ENCODE data around the gene PPP3CA.
"Not testable (repeated sequence)": the region's sequence is repeated elsewhere in the genome, so short reads cannot be mapped to it uniquely, and the experiment has no call there.

PPP3CA gene

DNA sequence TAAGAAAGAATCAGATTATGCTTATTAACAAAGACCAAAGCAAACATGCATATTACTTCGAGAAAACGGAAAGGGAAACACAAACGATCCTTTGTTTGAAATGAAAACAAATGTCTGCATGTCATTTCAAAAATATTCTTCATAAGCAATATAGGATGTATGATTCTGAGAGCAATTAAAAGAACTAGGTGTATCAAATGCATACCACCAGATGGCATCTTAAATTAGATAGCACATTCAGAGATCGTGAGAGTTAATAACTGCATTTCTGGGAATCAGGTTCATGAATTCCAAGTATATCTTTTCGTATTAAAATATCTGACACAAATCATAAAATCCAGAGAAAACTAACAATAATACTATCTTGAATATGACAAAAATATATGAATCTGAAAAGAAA, 159.5 kb downstream of the PPP3CA start:
- DNase-seq (ENCODE audit: extremely low spot score, insufficient read length, low read depth) (no peak), FAIRE-seq (peak; percentile 9)

DNA sequence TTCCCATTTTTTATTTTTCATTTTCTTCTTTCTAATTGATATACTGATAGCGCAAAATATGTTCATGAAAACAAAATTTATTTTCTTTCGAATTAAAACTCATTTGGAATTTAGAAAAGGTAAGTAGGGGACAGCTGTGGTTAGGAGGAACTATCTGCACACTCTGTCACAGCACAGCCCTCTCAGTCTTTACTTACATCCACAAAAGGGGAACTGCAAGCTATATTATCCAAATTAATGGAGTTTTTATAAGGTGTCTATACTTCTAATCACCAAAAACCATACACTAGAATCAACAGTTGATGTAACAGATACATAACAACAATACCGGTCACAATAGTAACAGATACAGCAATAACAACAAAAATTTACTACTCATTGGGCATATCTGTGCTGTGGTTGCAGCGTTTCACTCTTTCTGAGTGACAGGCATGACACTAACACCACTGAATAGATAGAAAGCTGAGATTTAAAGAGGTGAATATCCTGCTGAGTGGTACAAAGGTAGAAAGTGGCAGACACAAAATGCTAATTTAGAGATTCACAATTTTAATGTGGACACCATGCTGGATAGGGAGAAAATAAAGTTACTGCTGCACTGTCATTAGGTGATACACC, 160.7 kb downstream of the PPP3CA start:
- no peak for FAIRE-seq

DNA sequence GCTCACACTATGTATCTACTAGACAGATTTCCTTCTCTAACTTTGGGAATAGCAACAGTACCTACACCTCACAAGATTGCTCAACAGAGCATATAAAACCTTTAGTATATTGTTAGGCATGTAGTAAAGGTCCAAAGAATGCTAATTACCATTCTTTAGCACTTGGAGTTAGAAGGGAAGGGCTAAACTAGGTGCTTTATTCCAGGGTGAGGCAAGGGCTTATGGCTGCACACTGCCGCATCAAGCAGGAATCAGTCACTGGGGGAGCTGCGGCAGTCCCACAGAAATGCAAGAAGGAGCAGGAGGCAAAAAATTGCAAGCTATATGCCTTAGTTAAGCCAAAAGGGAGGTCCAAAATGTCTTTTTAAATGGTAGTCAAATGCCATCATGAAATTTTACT, 162.7 kb downstream of the PPP3CA start:
- FAIRE-seq (no peak), DNase-seq (ENCODE audit: extremely low spot score, insufficient read length, low read depth) (no peak)

More for the DNA sequence above, 160.7 kb downstream of the PPP3CA start:
- DNase-seq (ENCODE audit: extremely low spot score, insufficient read length, low read depth) = no peak

DNA sequence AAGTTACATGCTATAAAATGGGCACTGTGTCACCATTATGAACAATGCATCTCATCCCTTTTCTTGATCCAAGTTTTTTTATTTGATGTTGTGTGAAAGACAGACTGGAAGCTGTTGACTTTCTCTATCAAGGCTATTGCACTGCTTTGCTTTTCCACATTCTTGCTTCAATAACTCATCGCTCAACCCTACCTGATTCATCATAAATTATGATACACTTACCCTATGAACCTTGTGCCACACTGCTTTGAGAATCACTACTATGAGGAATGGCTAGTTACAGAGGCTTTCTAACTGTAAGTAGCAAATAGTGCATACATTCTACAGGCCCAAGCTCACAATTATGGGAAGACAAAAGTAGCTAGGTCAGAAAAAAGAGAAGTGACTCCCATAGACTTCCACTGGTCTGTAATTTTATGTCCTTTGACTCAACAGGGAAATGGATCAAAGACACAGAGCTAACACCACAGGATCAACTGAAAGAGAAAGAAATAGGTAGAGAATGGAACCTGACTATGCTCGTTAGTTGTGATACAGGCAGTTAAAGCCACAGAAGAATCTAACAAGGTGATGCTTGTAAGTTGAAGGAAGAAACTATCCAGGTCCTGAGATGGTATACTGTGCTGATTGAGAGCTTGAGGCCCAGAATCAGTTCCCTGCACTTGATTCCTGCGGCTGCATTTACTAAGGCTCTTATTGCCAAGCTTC, 163.5 kb downstream of the PPP3CA start:
- DNase-seq (ENCODE audit: extremely low spot score, insufficient read length, low read depth) = no peak
- peak; percentile 38 for FAIRE-seq

DNA sequence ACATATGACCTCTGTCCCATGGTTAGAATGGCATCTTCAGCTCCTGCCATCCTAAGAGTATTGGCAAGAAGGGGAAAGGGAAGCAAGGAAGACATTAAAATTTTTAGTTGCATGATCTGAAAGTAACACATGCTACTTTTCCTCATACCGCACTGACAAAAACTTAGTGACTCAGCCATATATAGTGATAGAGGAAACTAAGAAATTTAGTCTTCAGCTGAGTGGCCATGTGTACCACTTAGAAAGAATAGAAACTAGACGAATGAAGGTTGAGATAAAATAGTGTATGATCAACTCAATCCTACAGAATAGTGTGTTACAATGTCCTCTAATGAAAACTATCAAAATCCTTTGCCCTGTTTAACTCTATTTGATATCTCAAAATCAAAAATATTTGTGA, 164.1 kb downstream of the PPP3CA start:
- DNase-seq (ENCODE audit: extremely low spot score, insufficient read length, low read depth) = no peak
- FAIRE-seq = no peak

DNA sequence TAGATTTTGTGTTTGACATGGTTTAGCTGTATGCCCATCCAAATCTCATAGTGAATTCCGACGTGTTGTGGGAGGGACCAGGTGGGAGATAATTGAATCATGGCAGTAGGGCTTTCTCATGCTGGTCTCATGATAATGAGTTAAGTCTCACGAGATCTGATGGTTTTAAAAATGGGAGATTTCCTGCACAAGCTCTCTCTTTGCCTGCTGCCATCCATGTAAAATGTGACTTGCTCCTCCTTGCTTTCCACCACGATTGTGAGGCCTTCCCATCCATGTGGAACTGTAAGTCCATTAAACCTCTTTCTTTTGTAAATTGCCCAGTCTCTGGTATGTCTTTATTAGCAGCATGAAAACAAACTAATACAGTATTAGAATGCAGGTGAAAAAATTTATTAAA, 164.6 kb downstream of the PPP3CA start:
- not testable (repeated sequence) for FAIRE-seq; DNase-seq (ENCODE audit: extremely low spot score, insufficient read length, low read depth)

DNA sequence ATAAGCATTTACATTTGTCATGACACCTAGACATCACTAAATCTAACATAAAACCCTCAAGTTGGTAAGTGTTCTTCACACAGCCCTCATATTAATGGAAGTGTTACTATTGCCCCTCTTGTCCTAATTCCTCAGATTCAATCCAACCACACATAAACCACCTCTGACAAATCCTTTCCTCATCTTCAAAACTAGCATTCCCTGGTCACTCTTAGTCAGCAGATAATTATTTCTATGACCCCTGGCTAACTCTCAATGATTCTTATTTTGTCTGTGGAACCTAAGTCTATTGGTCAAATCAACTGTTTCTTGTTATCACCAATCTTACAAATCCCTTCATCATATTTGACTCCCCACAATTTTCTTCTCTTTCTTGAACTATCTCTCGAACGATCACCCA, 168.6 kb downstream of the PPP3CA start:
- FAIRE-seq (no peak), DNase-seq (ENCODE audit: extremely low spot score, insufficient read length, low read depth) (no peak)

DNA sequence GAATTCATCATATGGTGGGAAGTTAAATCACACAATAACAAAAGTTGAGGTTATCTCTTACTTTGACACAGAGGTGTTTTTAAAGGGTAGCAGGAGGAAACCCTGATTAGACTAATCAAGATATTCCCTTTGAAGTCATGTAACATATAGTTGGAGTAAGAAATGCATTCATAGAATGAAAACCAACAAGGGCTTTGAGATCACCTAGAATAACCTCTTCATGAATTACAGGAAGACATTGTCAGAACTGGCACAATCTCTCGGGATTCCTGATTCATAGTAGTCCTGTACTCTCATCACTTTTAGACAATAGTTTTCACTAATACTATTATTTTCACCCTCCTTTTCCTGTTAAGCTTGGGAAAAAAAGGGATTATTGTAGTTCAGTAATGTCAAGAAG, 170.2 kb downstream of the PPP3CA start:
- FAIRE-seq = no peak
- DNase-seq (ENCODE audit: extremely low spot score, insufficient read length, low read depth) = no peak

DNA sequence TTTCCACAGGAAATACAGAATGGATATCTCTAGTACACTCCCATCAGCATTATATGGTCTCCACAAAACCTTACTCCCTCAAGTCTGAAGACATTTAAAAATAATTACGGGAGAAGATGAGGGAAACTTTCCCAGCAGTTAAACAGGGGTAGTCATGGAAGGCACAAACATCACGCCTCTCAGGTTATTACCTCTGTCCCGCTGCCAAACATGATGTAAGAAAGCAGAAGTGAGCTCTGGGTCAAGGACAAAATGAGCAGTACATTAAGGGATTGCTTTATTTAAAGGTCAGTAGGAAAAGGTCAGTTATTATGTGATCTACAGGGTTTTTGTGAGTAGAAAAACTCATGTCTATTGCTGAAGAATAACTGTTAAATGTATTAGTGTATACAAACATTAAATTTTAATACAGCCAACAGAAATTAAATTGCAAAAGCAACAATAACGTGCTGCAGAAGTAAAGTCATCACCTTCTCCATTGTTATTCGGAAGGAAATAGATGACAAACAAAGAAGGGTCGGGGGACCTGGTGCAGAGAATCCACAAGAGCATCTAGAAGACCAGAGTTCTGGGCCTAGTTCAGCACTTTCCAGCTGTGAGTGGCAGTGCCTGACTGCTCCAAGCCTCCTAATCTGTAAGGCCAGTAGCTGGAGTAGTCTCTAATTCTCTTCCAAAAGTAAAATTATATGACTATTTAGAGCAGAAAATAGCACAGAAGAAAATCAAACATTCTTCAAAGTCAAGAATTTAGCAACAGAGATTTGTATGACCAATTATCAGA, 171.2 kb downstream of the PPP3CA start:
- no peak for DNase-seq (ENCODE audit: extremely low spot score, insufficient read length, low read depth)
- FAIRE-seq = no peak

DNA sequence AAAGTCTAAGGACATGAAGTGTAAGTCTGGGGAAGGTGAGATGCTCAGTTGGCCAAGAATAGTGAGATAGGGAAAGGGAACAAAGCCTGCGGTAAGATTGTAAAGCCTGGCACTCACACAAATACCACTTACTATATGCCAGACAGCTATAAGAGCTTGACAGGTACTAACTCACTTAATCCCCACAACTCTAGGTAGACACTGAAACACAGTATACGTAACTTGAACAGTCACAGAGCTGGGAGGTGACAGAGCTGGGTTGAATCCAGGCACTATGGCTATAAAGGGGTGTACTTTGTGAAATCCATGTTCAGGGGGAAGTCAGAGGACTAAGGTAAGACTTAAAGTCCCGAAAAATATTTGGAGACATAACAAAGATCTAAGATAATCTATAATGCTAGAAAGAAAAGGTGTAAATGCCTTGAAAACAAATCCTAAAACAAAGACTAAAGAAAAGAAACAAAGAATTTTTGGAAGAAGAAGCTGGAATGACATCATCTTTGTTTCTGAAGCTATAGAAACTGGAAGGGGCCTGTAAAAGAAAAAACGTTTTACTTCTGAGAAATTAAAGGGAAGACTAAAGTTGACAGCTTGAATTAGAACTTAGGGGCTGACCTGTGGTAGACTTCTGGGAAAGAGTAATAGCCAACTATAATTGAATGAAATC, 172.5 kb downstream of the PPP3CA start:
- FAIRE-seq (no peak), DNase-seq (ENCODE audit: extremely low spot score, insufficient read length, low read depth) (no peak)

DNA sequence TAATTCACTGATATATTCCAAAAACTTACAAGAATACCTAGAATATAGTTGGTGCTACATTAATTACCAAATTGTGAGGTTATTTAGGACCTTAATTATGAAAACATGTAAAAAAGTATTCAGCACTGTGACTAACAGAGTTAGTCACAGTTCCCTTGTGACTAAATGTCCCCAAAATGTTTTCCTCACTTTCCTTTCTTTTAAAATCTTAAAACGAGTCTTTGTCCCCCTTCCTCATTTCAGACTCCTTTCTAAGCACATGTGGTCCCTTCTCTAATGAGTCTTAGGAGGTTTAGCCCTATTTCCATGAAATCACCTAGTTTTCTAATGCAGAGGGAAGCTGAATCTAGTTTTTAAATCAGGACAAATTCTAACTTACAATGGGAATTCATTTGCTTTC, 175.0 kb downstream of the PPP3CA start:
- FAIRE-seq (no peak), DNase-seq (ENCODE audit: extremely low spot score, insufficient read length, low read depth) (no peak)

DNA sequence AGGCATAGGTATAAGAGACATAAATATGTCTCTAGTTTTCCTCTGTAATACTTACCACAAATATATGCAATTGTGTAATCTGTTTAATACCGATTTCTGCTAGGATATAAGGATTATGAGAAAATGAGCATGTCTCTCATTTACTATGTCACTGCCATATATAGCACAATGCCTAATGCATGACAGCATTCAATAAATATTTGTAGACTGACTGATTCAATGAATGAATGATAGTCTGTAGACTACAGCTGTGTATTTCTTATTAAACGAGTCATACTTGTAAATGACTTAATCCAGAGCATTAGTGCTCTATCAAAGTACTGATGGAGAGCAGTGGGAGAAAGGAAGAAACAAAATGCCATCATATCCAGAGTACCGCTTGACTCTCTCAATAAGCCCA, 175.6 kb downstream of the PPP3CA start:
- DNase-seq (ENCODE audit: extremely low spot score, insufficient read length, low read depth) (no peak), FAIRE-seq (no peak)

DNA sequence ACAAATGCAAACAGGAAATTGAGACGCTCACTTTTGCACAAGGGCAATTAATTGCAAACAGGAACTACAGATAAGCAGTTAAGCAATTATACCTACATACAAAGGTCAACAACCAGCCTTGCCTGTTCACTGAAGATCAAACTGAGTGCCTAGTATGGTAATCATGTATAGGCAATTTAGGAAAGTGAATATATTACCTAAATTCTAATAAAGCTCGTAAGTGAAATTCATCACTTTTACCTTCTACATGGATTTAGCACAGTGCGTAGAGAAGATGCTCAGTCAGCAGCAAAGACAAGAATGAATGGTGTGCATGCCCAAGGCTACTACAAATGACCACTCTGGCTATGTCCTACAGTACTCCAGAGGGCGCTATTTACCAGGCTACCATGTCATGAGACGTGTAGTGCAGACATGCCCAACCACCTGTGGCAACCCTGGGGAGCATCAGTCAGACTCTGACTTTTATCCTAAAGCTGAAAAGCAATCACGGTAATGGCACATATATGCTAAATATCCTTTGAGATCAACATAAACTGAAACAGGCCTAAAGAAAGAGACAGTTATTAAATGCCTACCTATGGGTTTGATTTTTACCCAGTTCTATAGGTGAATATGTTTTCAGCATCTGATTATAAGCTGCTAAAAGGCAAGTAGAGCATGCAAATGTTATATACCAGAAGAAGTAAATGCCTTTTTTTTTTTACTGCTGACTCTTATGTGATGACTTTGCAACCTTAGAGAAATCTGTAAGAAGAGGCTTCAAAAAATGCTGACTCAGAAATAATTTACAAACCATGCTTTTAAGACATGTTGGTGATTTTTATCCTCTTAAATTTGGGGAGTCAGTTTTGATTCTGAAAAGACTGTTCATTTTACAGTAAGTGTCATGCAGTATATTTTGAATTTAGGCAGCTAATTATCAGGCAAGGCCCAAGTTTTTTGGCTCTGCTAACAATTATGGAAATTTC, 178.0 kb downstream of the PPP3CA start:
- FAIRE-seq = peak; percentile 89
- peak; percentile 1 for DNase-seq (ENCODE audit: extremely low spot score, insufficient read length, low read depth)

DNA sequence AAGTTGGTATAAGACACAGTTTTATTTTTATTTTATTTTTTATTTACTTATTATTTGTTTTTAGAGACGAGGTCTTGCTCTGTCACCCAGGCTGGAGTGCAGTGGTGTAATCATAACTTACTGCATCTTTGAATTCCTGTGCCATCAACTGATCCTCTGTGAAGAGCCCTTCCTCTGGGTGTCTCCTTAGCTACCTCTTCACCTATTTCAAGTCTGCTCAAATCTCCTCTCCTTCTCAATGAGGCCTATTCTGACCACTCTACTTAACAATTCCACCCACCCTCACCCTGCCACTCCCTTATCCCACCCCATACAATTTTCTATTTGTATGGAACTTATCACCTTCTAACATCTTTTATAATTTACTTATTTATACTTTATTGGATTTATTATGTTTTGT, 183.4 kb downstream of the PPP3CA start:
- DNase-seq (ENCODE audit: extremely low spot score, insufficient read length, low read depth) = no peak
- FAIRE-seq = no peak

DNA sequence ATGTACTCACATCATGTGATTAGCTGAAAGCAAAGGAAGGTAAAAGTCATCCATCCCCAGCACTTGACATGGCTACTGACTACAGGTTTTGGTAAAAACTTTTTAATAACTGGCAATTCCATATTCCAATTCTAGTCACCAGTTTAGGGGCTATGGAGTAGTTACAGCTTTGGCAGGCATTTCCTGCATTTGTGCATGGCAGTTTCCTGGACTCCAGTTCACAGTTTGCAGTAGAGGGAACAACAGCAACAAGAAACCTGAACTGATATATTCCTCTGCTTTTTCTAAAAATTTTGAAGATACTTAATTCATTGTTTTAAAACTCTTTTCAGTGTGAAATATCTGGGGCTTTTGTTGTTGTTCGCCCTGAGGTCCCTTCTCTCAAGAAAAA, 184.3 kb downstream of the PPP3CA start:
- DNase-seq (ENCODE audit: extremely low spot score, insufficient read length, low read depth) (no peak), FAIRE-seq (peak; percentile 18)

DNA sequence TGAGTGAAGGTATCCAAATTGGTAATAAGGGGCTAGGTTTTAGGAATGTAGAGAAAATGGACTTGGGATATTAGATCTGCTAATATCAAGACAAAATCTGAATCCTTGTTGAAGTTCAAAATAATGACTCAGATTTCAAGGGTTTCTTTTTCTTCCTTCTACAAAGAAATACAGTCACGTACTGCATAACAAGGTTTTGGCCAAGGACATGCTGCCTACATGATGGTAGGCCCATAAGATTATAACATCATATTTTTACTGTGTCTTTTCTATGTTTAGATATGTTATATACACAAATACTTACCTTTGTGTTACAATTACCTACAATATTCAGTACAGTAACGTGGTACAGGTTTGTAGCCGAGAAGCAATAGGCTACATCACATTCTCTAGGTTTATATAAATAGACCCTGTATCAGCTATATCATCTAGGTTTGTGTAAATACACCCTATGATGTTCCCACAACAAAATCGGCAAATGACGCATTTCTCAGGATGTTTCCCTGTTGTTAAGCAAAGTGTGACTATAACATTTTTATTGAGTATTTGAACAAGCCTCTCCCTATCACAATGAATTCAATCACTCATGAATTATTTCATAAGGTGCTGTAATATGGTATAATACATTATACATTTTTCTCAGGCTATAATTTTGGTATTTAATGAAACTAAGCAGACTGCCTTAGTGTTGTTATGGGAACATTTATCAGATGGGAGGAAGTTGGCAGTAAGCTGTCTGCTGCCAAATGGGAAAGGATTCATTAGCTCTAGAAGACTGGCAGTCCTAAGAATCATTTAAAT, 186.3 kb downstream of the PPP3CA start:
- FAIRE-seq = no peak

DNA sequence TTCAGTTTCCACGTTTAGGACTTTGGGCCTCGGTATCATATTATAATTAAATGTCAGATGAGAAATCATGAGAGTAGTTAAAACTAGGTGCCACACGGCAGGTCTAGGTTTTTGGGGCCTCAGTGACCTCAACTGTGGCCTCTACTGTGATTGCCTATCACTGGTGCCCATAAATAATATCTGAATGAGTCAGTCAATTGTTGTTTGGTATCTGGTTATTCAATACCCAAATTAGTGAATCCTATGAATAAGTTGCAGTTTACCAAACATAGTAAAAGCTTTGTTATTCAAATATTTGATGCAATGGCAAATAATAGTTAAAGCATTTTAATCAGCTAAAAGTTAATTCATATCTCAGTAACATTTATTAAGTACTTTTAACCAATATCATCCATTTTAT, 188.8 kb downstream of the PPP3CA start:
- no peak for FAIRE-seq
- no peak for DNase-seq (ENCODE audit: extremely low spot score, insufficient read length, low read depth)

More for the DNA sequence above, 186.3 kb downstream of the PPP3CA start:
- DNase-seq (ENCODE audit: extremely low spot score, insufficient read length, low read depth) = no peak

DNA sequence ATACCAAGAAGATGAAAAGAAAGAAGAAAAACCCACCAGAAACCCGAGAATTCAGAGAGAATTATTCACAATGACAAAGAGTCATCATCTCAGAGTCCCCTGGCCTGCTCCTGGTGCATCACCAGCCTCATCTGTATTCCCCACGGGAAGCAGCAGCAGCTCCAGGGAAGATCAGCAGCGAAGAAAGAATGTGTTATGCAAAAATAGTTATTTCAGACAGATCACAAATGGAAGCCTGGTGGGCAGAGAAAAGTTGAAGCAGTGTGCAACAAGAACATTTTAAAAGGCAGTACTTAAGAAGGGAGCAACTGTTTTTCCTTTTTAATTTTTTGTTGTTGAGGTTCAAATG, 189.2 kb downstream of the PPP3CA start:
- no peak for FAIRE-seq
- no peak for DNase-seq (ENCODE audit: extremely low spot score, insufficient read length, low read depth)

Data from GM18507 (cell line).